ENCODE data around the gene RASSF4.

GRCh38 chr10:45000138-45000751 is 40.6 kb downstream of the RASSF4 start:
- TF ChIP-seq CTCF (IDR thresholded peaks at IDR 0.05; ENCODE audit: low read depth, low read length) (no peak), EZH2phosphoT487 (IDR thresholded peaks at IDR 0.05; ENCODE audit: low read depth) (no peak)

All from OCI-LY3 (cell line).